ENCODE measurements around the gene MARCHF10.
A peak's percentile ranks its signal among the peaks of the same experiment; 100 is the strongest.
"Not testable (repeated sequence)": the region's sequence is repeated elsewhere in the genome, so short reads cannot be mapped to it uniquely, and the experiment has no call there.

Gene MARCHF10

GRCh38 chr17:62807812-62808575 lies at the start of gene MARCHF10:
Gene MARCHF10, minus strand, starts transcription at chr17:62808314. Its CDS starts 6,579 bp downstream, at chr17:62801735.
- no peak for DNase-seq (ENCODE audit: low spot score)

- no peak for DNase-seq (ENCODE audit: low spot score)
Measured at GRCh38 chr17:62857526-62857925, 49.4 kb upstream of the MARCHF10 start.

- no peak for DNase-seq (ENCODE audit: low spot score)
Measured at GRCh38 chr17:62856594-62856993, 48.5 kb upstream of the MARCHF10 start.

DNA sequence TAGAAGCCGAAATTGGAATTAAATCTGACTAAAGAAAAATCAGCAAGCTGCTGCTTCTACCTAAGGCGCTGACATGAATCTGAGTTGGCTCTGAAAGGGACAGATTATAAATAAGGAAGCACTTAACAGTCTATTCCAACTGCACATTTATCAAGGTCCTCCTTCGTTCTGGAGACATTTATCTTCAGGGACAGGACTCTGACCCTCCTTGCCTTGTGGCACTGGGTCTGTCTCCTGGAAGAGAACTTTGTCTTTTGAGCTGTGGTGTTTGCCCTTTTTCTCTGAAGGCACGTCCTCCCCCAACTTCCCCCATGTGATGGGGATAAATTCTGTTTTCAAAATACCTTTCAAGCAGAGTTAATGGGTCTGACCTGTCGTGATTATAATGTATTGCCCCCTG lies 47.0 kb upstream of the MARCHF10 start:
- no peak for DNase-seq (ENCODE audit: low spot score)

DNA sequence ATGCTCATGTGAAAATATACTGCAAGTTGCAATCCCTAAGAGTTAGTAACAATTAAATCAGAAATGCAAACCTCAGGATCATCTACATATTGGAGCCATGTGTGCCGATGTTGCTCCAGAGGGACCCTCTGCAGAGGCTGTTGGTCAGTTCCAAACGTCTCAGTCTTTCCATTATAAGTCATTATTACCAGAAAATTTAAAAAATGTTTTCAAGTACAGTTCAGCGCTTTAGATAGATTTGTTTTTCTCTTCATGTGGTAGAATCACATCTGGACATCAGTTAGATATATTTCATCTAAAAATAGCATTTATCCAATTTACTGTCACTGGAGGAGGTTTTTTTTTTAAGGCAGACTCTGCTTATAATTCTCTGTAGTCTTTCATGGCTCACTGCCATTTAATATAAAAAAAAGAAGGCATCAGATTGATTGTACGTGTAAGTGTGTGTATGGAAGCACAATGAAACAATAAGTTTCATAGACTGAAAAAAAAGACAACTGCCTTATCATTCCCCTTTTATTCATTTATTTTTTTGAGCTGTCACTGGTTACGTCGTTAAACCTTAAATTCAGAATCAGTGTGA lies 46.1 kb upstream of the MARCHF10 start:
- no peak for DNase-seq (ENCODE audit: low spot score)

GRCh38 chr17:62852195-62852594 lies 44.1 kb upstream of the MARCHF10 start:
- no peak for DNase-seq (ENCODE audit: low spot score)

DNA sequence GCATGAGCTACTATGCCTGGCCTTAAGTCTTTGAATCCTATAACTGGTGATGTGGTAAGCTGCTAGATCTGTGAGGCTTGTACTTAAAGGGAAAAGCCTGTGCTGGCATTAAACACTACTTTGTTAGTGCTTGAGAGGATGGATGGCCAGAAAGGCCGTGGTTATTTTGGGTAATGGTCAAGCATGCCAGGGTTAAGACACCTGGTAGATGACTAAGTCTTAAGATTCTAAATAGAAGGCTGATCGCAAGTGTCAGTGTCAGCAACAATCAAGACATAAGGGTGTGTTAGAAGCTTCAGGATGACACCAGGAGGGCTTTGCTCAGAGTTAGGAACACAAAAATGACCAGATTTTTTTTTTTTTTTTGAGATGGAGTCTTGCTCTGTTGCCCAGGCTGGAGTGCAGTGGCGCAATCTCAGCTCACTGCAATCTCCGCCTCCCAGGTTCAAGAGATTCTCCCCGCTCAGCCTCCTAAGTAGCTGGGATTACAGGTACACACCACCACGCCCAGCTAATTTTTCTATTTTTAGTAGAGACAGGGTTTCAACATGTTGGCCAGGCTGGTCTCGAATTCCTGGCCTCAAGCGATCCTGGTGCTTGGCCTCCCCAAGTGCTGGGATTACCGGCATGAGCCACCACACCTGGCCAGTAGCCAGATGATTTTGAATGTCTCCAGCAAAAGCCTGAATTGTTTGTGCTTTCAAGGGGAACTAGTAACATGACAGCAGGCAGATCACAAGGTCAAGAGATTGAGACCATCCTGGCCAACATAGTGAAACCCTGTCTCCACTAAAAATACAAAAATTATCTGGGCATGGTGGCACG lies 41.7 kb upstream of the MARCHF10 start:
- DNase-seq (ENCODE audit: low spot score), result not testable (repeated sequence)

- DNase-seq (ENCODE audit: low spot score), result no peak
Measured at GRCh38 chr17:62848334-62848733, 40.2 kb upstream of the MARCHF10 start.

GRCh38 chr17:62847426-62847825 lies 39.3 kb upstream of the MARCHF10 start:
- no peak for DNase-seq (ENCODE audit: low spot score)

GRCh38 chr17:62840871-62841270 lies 32.8 kb upstream of the MARCHF10 start:
- no peak for DNase-seq (ENCODE audit: low spot score)

GRCh38 chr17:62833816-62834215 lies 25.7 kb upstream of the MARCHF10 start:
- not testable (repeated sequence) for DNase-seq (ENCODE audit: low spot score)

DNA sequence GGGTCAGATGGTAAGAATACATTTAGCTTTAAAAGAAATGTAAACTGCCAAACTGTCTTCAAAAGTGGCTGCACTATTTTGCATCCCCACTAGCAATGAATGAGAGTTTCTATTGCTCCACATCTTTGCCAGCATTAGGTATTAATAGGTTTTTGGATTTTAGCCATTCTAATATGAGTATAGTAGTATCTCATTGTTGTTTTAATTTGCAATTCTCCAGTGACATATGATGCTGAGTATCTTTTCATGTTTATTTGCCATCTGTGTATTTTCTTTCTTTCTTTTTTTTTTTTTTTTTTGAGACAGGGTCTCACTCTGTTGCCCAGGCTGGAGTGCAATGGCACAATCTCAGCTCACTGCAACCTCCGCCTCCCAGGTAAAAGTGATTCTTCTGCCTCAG lies 24.3 kb upstream of the MARCHF10 start:
- DNase-seq (ENCODE audit: low spot score), result no peak

DNA sequence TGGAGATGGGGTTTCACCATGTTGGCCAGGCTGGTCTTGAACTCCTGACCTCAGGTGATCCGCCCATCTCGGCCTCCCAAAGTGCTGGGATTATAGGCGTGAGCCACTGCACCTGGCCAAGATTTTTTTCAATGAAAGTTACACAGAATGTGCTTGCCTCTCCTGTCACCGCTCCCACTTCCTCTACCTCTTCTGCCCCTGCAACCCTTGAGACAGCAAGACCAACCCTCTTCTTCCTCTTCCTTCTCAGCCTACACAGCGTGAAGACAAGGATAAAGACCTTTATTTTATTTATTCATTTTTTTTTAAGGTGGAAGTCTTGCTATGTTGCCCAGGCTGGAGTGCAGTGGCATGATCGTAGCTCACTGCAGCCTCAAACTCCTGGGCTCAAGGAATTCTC lies 23.0 kb upstream of the MARCHF10 start:
- DNase-seq (ENCODE audit: low spot score), result not testable (repeated sequence)

DNA sequence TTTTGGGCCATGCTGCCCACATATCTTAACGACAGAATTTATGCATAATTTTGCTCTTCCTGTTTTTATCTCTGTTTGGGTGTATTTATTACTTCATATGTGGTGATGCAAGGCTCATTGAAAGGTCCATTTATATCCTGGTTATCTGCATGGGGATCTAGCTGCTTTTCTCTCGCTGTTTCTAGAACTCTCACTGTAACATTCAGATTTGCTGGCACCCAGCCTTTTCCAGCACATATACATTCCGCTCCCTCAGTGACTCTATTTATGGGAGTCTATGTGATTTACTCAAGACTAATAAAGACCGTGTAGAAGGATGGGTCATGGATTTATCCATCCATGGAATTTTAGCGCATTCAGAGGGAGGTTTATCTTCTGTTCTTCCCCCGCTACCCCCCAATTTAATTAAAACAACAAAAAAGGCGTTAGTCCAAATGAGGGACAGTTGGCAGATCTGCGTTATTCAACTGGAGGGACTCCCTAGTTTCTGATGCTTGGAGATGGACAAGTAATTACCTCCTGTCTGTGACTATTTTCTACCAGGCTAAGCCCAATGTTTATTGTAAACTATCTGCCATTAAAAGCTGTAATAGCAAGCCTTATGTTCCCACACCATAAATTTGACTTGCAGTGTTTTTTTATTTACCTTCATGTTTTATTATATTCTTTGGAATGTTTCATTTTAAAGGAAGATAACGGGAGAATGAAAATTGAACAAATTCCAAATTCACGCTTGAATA lies 19.8 kb upstream of the MARCHF10 start:
- no peak for DNase-seq (ENCODE audit: low spot score)

DNA sequence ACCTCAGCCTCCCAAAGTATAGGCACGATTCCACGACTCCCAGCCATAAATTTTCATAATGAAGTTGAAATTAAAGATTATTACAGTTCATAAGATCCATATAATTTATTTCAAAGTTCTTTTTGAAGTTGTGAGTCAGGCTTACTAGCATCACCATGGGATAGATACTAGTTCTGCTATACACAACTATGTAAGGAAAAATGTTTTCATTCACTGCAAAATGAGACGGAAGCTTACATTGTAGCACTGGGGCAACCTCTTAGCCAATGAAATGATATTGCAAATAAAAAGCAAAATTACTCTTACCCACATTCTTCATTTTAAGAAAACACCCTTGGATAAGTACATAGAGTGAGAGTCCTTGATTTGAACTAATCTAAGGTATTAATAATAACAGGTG lies 18.8 kb upstream of the MARCHF10 start:
- no peak for DNase-seq (ENCODE audit: low spot score)

- no peak for DNase-seq (ENCODE audit: low spot score)
Measured at GRCh38 chr17:62825182-62825581, 17.1 kb upstream of the MARCHF10 start.

DNA sequence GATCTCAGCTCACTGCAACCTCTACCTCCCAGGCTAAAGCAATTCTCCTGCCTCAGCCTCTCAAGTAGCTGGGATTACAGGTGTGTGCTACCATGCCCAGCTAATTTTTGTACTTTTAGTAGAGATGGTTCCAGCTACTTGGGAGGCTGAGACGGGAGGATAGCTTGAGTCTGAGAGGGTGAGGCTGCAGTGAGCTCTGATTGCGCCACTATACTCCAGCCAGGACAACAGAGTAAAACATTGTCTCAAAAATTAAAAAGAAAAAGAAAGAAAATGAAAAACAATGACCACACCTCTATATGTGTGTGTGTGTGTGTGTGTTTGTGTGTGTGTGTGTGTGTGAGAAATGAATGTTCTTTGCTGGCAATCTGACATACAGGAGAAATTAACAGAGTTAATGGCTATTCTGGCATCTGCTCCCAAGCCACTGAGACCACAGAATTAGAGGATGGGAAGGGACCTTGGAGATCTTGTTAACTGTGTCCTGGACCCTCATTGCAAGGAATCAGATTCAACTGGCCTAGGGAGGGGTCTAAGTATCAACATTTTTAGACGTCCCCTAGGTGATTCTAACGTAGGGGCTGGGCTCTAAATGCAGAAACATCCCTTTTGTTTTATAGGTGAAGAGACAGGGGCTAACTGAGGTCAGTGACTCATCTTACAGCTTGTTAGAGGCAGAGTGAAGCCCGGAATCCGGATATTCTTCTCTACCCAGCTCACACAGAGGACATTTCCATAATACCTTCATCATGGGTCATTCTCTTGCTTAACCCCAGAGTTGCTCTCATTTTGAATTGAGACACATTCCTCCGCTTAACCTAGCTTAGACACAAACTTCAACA lies 16.4 kb upstream of the MARCHF10 start:
- peak; percentile 2 for DNase-seq (ENCODE audit: low spot score)

DNA sequence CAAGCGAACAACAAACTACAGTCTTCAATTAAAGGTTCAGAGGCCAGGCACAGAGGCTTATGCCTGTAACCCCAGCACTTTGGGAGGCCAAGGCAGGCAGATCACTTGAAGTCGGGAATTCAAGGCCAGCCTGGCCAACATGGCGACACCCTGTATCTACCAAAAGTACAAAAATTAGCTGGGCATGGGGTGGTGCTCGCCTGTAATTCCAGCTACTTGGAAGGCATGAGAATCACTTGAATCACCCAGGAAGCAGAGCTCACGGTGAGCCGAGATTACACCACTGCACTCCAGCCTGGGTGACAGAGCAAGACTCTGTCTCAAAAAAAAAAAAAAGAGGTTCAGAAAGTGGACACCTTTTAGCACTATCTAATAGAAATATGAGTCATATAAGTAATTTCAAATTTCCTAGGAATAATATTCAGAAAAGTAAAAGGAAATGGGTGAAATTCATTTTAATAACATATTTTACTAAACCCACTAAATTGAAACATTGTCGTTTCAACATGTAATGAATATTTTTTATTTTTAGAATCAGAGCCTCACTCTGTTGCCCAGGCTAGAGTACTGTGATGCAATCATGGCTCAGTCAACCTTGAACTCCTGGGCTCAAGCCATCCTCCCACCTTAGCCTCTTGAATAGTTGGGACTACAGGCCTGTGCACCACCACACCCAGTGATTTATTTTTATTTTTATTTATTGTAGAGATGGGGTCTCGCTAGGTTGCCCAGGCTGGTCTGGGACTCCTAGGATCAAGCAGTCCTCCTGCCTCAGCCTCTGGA lies 15.2 kb upstream of the MARCHF10 start:
- no peak for DNase-seq (ENCODE audit: low spot score)

DNA sequence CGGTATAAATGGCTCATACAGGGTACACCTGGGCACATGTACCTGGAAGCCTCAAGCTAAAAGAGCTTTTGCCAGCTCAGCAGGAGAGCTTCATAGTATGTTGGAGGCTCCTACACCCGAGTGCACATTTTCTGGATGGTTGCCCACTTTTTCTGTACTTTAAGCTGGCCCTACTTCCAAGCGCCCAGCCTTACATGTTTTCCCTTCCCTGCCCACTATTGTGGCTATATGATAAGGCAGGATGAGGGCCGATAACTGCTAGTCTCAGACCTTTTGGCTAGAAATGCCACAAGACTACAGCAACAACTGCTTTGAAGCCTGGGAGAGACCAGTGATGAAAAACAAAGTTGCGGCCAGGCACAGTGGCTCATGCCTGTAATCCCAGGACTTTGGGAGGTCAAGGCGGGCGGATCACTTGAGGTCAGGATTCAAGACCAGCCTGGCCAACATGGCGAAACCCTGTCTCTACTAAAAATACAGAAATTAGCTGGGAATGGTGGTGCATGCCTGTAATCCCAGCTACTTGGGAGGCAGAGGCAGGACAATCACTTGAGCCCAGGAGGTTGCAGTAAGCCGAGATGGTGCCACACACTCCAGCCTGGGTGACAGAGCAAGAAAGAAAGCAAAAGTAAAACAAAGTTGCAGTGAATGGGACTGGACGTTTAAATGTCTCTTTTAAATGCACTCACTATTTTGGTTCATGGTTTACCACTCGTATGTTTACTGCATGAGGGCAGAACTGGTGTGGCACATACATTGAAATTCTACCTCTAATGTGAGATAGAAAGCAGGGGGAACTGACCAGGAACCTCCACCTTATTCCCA lies 14.2 kb upstream of the MARCHF10 start:
- no peak for DNase-seq (ENCODE audit: low spot score)

Data from RKO (cell line).